Measurements from ENCODE around the gene TMEM45B. TPM values are rescaled to one million over a fixed set of nuclear protein-coding genes. Genes with fewer than 3 reads are reported as not detected.

Gene TMEM45B
- total RNA-seq, 1 donor from 2014 or later, result 28.2 TPM

- DNase-seq (ENCODE audit: extremely low spot score, unreplicated experiment), result no peak
- Mint-ChIP-seq H3K4me1 (ENCODE audit: unreplicated experiment) (no peaks in the 10 kb centered on the region), H3K27me3 (peaks cover 9% of the 10 kb centered on the region), H3K36me3 (no peaks in the 10 kb centered on the region), H3K9me3 (no peaks in the 10 kb centered on the region), H3K27ac (no peak overlapping the region), H3K4me3 (no peak overlapping the region)
- TF ChIP-seq CTCF (conservative IDR thresholded peaks at IDR 0.05), result no peak
Observed at GRCh38 chr11:129787532-129788155, 28.0 kb upstream of the TMEM45B start.

DNA sequence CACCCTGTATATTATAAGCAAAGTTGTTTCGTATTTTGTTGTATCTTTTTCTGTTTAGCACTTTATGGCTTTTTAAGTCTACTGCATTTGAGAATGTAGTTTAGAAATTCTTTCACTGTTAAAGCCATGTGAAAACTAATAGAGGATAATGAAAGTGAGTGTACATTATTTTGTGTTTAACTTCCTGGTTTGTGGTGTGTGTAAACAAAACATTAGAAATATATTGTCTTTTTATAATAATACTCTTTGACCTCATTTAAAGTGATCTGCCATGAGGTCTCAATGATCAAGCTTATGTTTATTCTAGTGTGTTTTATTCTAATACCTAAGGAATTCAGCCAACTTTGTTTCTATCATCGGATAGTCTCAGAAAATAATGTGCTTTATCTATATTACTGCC, 27.4 kb upstream of the TMEM45B start:
- no peak for DNase-seq (ENCODE audit: extremely low spot score, unreplicated experiment)
- no peak for TF ChIP-seq CTCF (conservative IDR thresholded peaks at IDR 0.05)
- no peaks in the 10 kb centered on the region for H3K36me3 Mint-ChIP-seq
- no peak overlapping the region for H3K4me3 Mint-ChIP-seq
- H3K9me3 Mint-ChIP-seq, result no peaks in the 10 kb centered on the region
- H3K27me3 Mint-ChIP-seq, result peaks cover 12% of the 10 kb centered on the region
- H3K27ac Mint-ChIP-seq, result no peak overlapping the region
- no peaks in the 10 kb centered on the region for H3K4me1 Mint-ChIP-seq (ENCODE audit: unreplicated experiment)

GRCh38 chr11:129790106-129790505, 25.5 kb upstream of the TMEM45B start:
- Mint-ChIP-seq H3K36me3 (no peaks in the 10 kb centered on the region), H3K4me3 (no peak overlapping the region), H3K4me1 (ENCODE audit: unreplicated experiment) (no peaks in the 10 kb centered on the region), H3K27me3 (peaks cover 12% of the 10 kb centered on the region), H3K9me3 (no peaks in the 10 kb centered on the region), H3K27ac (no peak overlapping the region)
- no peak for TF ChIP-seq CTCF (conservative IDR thresholded peaks at IDR 0.05)
- DNase-seq (ENCODE audit: extremely low spot score, unreplicated experiment), result no peak

DNA sequence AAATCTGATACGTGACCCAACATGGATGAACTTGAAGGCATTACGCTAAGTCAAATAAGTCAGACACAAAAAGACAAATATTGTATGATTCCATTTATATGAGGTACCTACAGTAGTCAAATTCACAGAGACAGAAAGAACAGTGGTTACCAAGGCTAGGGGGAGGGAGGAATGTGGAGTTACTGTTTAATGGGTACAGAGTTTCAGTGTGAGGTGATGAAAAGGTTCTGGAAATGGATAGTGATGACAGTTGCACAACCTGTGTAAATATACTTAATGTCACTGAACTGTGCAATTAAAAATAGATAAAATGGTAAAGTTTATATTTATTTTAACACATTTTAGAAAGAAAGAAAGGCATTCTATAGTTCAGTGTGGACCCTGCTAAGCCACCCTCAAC, 24.1 kb upstream of the TMEM45B start:
- Mint-ChIP-seq H3K9me3 (peaks cover 8% of the 10 kb centered on the region), H3K27me3 (peaks cover 12% of the 10 kb centered on the region), H3K36me3 (no peaks in the 10 kb centered on the region), H3K4me3 (no peak overlapping the region), H3K4me1 (ENCODE audit: unreplicated experiment) (no peaks in the 10 kb centered on the region), H3K27ac (no peak overlapping the region)
- no peak for TF ChIP-seq CTCF (conservative IDR thresholded peaks at IDR 0.05)
- DNase-seq (ENCODE audit: extremely low spot score, unreplicated experiment), result no peak

DNA sequence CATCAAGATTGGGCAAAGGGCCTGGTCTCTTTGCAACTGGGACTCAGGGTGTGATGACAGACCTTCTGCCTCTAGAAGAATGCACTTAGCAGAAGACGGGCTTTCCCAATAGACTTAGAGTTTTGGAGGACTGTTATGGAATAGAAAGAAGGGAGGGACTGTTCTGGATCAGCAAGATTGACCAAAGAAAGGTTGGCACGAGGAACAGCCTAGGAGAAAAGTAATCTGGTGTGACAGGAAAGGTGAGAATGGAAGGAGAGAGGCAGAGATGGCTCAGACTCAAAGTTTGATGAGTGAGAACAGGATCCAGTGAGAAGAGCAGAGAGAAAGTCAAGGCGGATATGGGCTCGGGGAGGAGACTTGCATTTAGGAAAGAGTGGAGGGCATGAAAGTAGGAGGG, 23.0 kb upstream of the TMEM45B start:
- H3K4me1 Mint-ChIP-seq (ENCODE audit: unreplicated experiment), result no peaks in the 10 kb centered on the region
- H3K27me3 Mint-ChIP-seq, result peaks cover 12% of the 10 kb centered on the region
- H3K9me3 Mint-ChIP-seq, result peaks cover 8% of the 10 kb centered on the region
- H3K27ac Mint-ChIP-seq, result no peak overlapping the region
- no peak overlapping the region for H3K4me3 Mint-ChIP-seq
- H3K36me3 Mint-ChIP-seq, result no peaks in the 10 kb centered on the region
- no peak for TF ChIP-seq CTCF (conservative IDR thresholded peaks at IDR 0.05)
- DNase-seq (ENCODE audit: extremely low spot score, unreplicated experiment), result no peak

DNA sequence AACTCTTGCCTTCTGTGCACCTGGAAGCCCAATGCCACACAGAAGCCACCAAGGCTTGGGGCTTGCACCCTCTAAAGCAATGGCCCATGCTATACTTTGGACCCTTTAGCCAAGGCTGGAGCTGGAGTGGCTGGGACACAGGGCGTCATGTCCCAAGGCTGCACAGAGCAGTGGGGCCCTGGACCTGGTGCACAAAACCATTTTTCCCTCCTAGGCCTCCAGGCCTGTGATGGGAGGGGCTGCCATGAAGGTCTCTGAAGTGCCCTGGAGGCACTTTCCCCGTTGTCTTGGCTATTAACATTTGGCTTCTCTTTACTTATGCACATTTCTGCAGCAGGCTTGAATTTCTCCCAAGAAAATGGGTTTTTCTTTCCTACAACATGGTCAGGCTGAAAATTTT, 20.6 kb upstream of the TMEM45B start:
- peaks cover 12% of the 10 kb centered on the region for H3K27me3 Mint-ChIP-seq
- H3K4me3 Mint-ChIP-seq, result no peak overlapping the region
- H3K27ac Mint-ChIP-seq, result no peak overlapping the region
- no peak for TF ChIP-seq CTCF (conservative IDR thresholded peaks at IDR 0.05)
- H3K36me3 Mint-ChIP-seq, result no peaks in the 10 kb centered on the region
- H3K9me3 Mint-ChIP-seq, result peaks cover 8% of the 10 kb centered on the region
- no peaks in the 10 kb centered on the region for H3K4me1 Mint-ChIP-seq (ENCODE audit: unreplicated experiment)
- DNase-seq (ENCODE audit: extremely low spot score, unreplicated experiment), result no peak
